ENCODE results near the gene CTDP1.

GRCh38 chr18:79754831-79755351 lies 75.3 kb downstream of the CTDP1 start:
- TF ChIP-seq, protein P1, sequence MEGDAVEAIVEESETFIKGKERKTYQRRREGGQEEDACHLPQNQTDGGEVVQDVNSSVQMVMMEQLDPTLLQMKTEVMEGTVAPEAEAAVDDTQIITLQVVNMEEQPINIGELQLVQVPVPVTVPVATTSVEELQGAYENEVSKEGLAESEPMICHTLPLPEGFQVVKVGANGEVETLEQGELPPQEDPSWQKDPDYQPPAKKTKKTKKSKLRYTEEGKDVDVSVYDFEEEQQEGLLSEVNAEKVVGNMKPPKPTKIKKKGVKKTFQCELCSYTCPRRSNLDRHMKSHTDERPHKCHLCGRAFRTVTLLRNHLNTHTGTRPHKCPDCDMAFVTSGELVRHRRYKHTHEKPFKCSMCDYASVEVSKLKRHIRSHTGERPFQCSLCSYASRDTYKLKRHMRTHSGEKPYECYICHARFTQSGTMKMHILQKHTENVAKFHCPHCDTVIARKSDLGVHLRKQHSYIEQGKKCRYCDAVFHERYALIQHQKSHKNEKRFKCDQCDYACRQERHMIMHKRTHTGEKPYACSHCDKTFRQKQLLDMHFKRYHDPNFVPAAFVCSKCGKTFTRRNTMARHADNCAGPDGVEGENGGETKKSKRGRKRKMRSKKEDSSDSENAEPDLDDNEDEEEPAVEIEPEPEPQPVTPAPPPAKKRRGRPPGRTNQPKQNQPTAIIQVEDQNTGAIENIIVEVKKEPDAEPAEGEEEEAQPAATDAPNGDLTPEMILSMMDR (conservative IDR thresholded peaks at IDR 0.05; ENCODE audit: low read depth, low read length) = no peak
- no peak for TF ChIP-seq EZH2 (IDR thresholded peaks at IDR 0.05; ENCODE audit: low read length, unreplicated experiment)
